ENCODE data around the gene HPCAL1.

- TF ChIP-seq CTCF (IDR thresholded peaks at IDR 0.05; ENCODE audit: insufficient read depth, low read length, poor library complexity, severe bottlenecking) (no peak), EZH2phosphoT487 (conservative IDR thresholded peaks at IDR 0.05; ENCODE audit: low read length) (no peak)
Measured at GRCh38 chr2:10278763-10279471, 23.8 kb upstream of the HPCAL1 start.

Measured in SU-DHL-6 (cell line).